OCI-LY1 (cell line): Measurements from ENCODE around the gene KCNT1.

Experiments
- H2AFZ ChIP-seq: fragments of 200-600 bp; sonication (generic), shearing (Covaris generic); 2 replicates; pipeline ENCODE4 v1.6.0; 2014; ENCODE audit warnings: antibody characterized with exemption, mild to moderate bottlenecking, low read length
- H3F3A ChIP-seq: fragments of 200-600 bp; sonication (generic), shearing (Covaris generic); 2 replicates; pipeline ENCODE4 v1.6.0; 2014; ENCODE audit warnings: mild to moderate bottlenecking, antibody characterized with exemption, low read length, moderate library complexity; ENCODE audit not compliant: insufficient read depth
- H3K27ac ChIP-seq: fragments of 200-600 bp; sonication (generic); 2 replicates; pipeline ENCODE4 v1.5.1; 2014; ENCODE audit warnings: low read length, mixed run types, mild to moderate bottlenecking, low read depth; ENCODE audit not compliant: poor library complexity, severe bottlenecking
- H3K27me3 ChIP-seq: fragments of 200-600 bp; sonication (generic); 2 replicates; pipeline ENCODE4 v1.6.0; 2014; ENCODE audit warnings: antibody characterized with exemption, mild to moderate bottlenecking, low read length, moderate library complexity; ENCODE audit not compliant: insufficient read depth
- H3K36me3 ChIP-seq: fragments of 200-600 bp; sonication (generic); 2 replicates; pipeline ENCODE4 v1.6.1; 2014; ENCODE audit warnings: mild to moderate bottlenecking, antibody characterized with exemption, low read length, moderate library complexity, mixed read lengths; ENCODE audit not compliant: insufficient read depth
- H3K4me1 ChIP-seq: fragments of 200-600 bp; sonication (generic); 2 replicates; pipeline ENCODE4 v1.5.1; 2014; ENCODE audit warnings: mild to moderate bottlenecking, low read length, moderate library complexity; ENCODE audit not compliant: insufficient read depth, severe bottlenecking
- H3K4me2 ChIP-seq: fragments of 200-600 bp; sonication (generic), shearing (Covaris generic); 2 replicates; pipeline ENCODE4 v1.6.1; 2014; ENCODE audit warnings: low read length
- H3K4me3 ChIP-seq: fragments of 200-600 bp; sonication (generic); 2 replicates; pipeline ENCODE4 v1.5.1; 2014; ENCODE audit warnings: low read length, low read depth, mild to moderate bottlenecking, mixed read lengths; ENCODE audit not compliant: poor library complexity, severe bottlenecking
- H3K79me2 ChIP-seq: fragments of 200-600 bp; shearing (Covaris generic); 2 replicates; pipeline ENCODE4 v1.6.1; 2016; ENCODE audit warnings: mixed run types, low read length, mixed read lengths; ENCODE audit not compliant: insufficient read depth
- H3K9ac ChIP-seq: fragments of 200-600 bp; sonication (generic), shearing (Covaris generic); 2 replicates; pipeline ENCODE4 v1.6.1; 2014; ENCODE audit warnings: mild to moderate bottlenecking, low read length, mixed read lengths
- H3K9me2 ChIP-seq: fragments of 200-600 bp; sonication (generic), shearing (Covaris generic); 2 replicates; pipeline ENCODE4 v1.6.1; 2014; ENCODE audit warnings: low read depth, mild to moderate bottlenecking, low read length, mixed read lengths
- H3K9me3 ChIP-seq: fragments of 200-600 bp; shearing (Covaris generic); 2 replicates; pipeline ENCODE4 v1.6.1; 2014; ENCODE audit warnings: low read length, mixed read lengths
- H4K20me1 ChIP-seq: fragments of 200-600 bp; sonication (generic), shearing (Covaris generic); 2 replicates; pipeline ENCODE4 v1.6.0; 2016; ENCODE audit warnings: mild to moderate bottlenecking, low read length; ENCODE audit not compliant: insufficient read depth
- CTCF ChIP-seq: fragments of 200-600 bp; sonication (generic), shearing (Covaris generic); IDR thresholded peaks from 2 replicates; pipeline ENCODE4 v1.5.1; 2017; ENCODE audit warnings: mild to moderate bottlenecking, antibody characterized with exemption, low read length, moderate library complexity, mixed read lengths
- EZH2 ChIP-seq: fragments of 200-600 bp; sonication (generic), shearing (Covaris generic); IDR thresholded peaks from 2 replicates; pipeline ENCODE4 v1.8.0; 2017; ENCODE audit warnings: borderline replicate concordance, mixed run types, mild to moderate bottlenecking, antibody characterized with exemption, low read length, moderate library complexity, mixed read lengths

Gene KCNT1

GRCh38 chr9:135708164-135708563 lies 6.2 kb downstream of the KCNT1 start:
- Histone ChIP-seq H2AFZ (no peak overlapping the region), H3K4me1 (no peaks in the 10 kb centered on the region), H3K27ac (no peak overlapping the region), H3K9me3 (no peaks in the 10 kb centered on the region), H3K9me2 (no peaks in the 10 kb centered on the region), H3K36me3 (no peaks in the 10 kb centered on the region), H3K9ac (no peak overlapping the region), H3K79me2 (no peaks in the 10 kb centered on the region), H3K27me3 (no peaks in the 10 kb centered on the region), H3K4me2 (no peak overlapping the region), H3F3A (no peaks in the 10 kb centered on the region), H4K20me1 (no peaks in the 10 kb centered on the region), H3K4me3 (no peak overlapping the region)
- TF ChIP-seq EZH2 (no peak), CTCF (no peak)

GRCh38 chr9:135711391-135711790 lies 9.4 kb downstream of the KCNT1 start:
- Histone ChIP-seq H3K27me3 (no peaks in the 10 kb centered on the region), H2AFZ (no peak overlapping the region), H3K4me2 (no peak overlapping the region), H3K36me3 (no peaks in the 10 kb centered on the region), H3K9ac (no peak overlapping the region), H3K9me3 (no peaks in the 10 kb centered on the region), H4K20me1 (no peaks in the 10 kb centered on the region), H3K4me1 (no peaks in the 10 kb centered on the region), H3K9me2 (no peaks in the 10 kb centered on the region), H3F3A (no peaks in the 10 kb centered on the region), H3K27ac (no peak overlapping the region), H3K79me2 (no peaks in the 10 kb centered on the region), H3K4me3 (no peak overlapping the region)
- TF ChIP-seq CTCF (no peak), EZH2 (no peak)

- no peak overlapping the region for H2AFZ ChIP-seq
- H4K20me1 ChIP-seq: no peaks in the 10 kb centered on the region
- H3K27ac ChIP-seq: no peak overlapping the region
- no peak overlapping the region for H3K4me2 ChIP-seq
- TF ChIP-seq CTCF (no peak), EZH2 (no peak)
- no peaks in the 10 kb centered on the region for H3K36me3 ChIP-seq
- no peaks in the 10 kb centered on the region for H3K9me2 ChIP-seq
- H3K9ac ChIP-seq: no peak overlapping the region
- H3K27me3 ChIP-seq: no peaks in the 10 kb centered on the region
- H3K9me3 ChIP-seq: no peaks in the 10 kb centered on the region
- H3K4me1 ChIP-seq: no peaks in the 10 kb centered on the region
- H3K4me3 ChIP-seq: no peak overlapping the region
- H3F3A ChIP-seq: no peaks in the 10 kb centered on the region
- no peaks in the 10 kb centered on the region for H3K79me2 ChIP-seq
These were observed 9.9 kb downstream of the KCNT1 start for GRCh38 chr9:135711881-135712280.
